K562 (cell line): ENCODE measurements around the gene CXCL5.

Experiments
- EP300 ChIP-seq: IDR thresholded peaks from 2 replicates; pipeline ENCODE4 v1.6.1; 2012; ENCODE audit warnings: low read length, improper control_type of control experiment
- MXI1 ChIP-seq: IDR thresholded peaks from 2 replicates; pipeline ENCODE4 v1.6.1; 2011; ENCODE audit warnings: low read depth, mild to moderate bottlenecking, improper control_type of control experiment, low read length
- POLR2A ChIP-seq: fragments of 450-650 bp; conservative IDR thresholded peaks from 2 replicates; pipeline ENCODE4 v1.6.1; 2016
- POU5F1 ChIP-seq: fragments of 150-350 bp; IDR thresholded peaks from 2 replicates; pipeline ENCODE4 v1.6.1; 2014; ENCODE audit warnings: borderline replicate concordance, low read length, low read depth, mild to moderate bottlenecking; ENCODE audit not compliant: partially characterized antibody
- TF ChIP-seq, protein P1 (sequence below): fragments of 250-450 bp; sonication (Bioruptor Pico); IDR thresholded peaks from 2 replicates; pipeline ENCODE4 v1.8.0; 2022; ENCODE audit warnings: moderate library complexity, mild to moderate bottlenecking, inconsistent platforms

DNA sequence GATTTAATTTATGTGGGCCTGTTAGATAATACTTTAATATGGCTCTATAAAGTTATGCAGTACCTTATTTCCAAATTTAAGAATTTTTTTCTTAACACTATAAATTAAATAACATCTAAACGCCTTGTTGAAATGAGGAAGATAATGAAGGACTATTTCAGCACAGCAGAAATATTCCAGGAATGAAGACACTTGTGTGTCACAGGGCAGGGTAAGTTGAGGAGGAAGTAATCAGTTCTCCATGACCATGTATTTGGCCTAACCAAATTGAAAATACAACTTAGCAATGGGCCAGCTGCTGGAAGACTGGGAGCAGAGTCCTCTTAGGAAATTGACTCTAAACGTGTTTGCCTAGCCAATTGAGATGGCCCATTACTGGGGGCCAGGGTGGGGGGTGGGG is 23.1 kb upstream of the CXCL5 start:
- TF ChIP-seq POLR2A (no peak), POU5F1 (no peak), EP300 (no peak), MXI1 (no peak)
- TF ChIP-seq, protein P1, sequence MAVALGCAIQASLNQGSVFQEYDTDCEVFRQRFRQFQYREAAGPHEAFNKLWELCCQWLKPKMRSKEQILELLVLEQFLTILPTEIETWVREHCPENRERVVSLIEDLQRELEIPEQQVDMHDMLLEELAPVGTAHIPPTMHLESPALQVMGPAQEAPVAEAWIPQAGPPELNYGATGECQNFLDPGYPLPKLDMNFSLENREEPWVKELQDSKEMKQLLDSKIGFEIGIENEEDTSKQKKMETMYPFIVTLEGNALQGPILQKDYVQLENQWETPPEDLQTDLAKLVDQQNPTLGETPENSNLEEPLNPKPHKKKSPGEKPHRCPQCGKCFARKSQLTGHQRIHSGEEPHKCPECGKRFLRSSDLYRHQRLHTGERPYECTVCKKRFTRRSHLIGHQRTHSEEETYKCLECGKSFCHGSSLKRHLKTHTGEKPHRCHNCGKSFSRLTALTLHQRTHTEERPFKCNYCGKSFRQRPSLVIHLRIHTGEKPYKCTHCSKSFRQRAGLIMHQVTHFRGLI (CRISPR knock-in tag): no peak
